GM10266 (cell line): ENCODE measurements around the gene CORO1C.

ENCODE experiments used
- DNase-seq: peaks from one replicate; pipeline ENCODE4 v3.0.0; 2012; ENCODE audit errors: extremely low spot score
- TF ChIP-seq, protein P1 (sequence below): IDR thresholded peaks from 2 replicates; pipeline ENCODE4 v1.5.1; 2012; ENCODE audit warnings: mild to moderate bottlenecking, low read depth; ENCODE audit not compliant: control insufficient read depth, insufficient read depth; ENCODE audit errors: missing control alignments

The CORO1C gene

DNA sequence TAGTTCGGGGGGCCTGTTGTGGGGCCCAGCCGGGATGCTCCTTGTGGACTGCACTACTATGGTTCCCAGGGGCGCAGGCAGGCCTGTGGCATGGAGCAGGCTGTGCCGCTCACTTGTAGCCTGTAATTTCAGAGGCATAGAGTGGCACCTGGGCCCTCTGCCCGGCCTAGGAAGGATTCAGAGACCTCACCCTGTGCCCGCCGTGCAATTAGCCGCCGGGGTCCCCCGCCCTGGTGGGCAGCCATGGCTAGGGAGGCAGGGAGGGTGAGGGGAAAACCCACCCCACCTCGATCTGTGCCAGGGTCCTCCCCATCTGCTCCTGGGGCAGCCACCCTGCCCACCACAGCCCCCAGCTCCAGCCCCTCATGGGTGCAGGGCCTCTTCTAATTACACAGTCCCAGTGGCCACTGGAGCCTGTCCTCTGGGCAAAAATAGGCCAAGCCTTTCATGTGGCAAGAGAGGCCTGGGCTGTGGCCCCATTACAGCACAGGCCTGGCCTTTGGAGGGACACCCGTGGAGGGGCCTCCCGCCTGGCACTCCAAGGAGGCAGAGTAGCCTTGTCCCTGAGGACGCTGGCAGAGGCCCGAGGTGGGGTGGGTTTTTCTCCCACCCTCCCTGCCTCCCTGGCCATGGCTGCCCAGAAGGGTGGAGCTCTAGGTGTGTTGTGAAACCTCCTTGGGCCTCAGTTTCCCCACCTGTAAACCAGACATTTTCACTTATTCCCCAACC lies 128.2 kb downstream of the CORO1C start:
- TF ChIP-seq, protein P1, sequence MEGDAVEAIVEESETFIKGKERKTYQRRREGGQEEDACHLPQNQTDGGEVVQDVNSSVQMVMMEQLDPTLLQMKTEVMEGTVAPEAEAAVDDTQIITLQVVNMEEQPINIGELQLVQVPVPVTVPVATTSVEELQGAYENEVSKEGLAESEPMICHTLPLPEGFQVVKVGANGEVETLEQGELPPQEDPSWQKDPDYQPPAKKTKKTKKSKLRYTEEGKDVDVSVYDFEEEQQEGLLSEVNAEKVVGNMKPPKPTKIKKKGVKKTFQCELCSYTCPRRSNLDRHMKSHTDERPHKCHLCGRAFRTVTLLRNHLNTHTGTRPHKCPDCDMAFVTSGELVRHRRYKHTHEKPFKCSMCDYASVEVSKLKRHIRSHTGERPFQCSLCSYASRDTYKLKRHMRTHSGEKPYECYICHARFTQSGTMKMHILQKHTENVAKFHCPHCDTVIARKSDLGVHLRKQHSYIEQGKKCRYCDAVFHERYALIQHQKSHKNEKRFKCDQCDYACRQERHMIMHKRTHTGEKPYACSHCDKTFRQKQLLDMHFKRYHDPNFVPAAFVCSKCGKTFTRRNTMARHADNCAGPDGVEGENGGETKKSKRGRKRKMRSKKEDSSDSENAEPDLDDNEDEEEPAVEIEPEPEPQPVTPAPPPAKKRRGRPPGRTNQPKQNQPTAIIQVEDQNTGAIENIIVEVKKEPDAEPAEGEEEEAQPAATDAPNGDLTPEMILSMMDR = no peak
- no peak for DNase-seq

GRCh38 chr12:108602209-108602705 lies 129.1 kb downstream of the CORO1C start:
- TF ChIP-seq, protein P1 = no peak
- no peak for DNase-seq

DNA sequence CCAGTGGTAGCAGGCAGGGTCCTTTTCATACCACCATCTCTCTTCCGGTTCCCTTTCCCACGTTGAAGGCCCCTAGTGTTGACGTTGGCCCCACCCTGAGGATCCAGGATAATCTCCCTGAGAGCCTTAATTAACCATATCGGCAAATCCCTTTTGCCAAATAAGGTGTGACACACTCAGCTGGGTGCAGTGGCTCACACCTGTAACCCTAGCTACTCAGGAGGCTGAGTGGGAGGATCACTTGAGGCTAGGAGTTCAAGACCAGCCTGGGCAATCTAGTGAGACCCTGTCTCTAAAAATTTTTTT lies 130.7 kb downstream of the CORO1C start:
- TF ChIP-seq, protein P1 = no peak
- DNase-seq = no peak

DNA sequence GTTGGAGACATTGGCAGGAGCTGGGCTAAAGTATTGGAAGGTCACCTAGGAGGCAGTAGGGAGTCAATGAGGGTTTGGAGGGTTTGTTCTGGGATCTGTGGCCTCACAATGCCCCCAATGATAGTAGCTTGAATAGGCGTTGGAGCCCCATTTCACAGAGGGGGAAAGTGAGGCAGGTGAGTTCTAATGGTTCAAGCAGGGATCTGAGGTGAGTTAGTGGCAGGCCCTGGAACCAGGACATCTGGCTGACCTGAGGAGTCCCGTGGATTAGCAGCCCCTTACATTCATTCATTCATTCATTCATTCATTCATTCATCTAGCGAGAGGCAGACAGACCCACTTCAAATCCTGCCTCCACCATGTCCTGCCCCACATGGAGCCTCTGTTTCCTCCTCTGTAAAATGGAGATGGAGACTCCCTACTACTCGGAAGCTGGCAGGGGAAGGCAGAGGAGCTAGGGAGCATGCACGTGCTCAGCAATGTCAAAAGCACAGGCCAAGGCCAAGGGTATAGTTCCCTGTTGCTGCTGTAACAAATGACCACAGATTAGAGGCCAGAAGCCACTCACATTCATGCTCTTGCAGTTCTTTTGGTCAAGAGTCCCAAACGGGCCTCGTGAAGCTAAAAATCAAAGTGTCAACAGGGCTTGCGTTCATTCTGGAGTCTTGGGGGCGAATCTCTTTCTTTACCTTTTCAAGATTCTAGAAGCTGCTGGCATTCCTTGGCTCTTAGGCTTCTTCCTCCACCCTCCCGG lies 131.2 kb downstream of the CORO1C start:
- TF ChIP-seq, protein P1 = no peak
- DNase-seq = no peak

- DNase-seq = no peak
- TF ChIP-seq, protein P1 = no peak
These were observed 131.8 kb downstream of the CORO1C start for GRCh38 chr12:108599541-108599940.

GRCh38 chr12:108598553-108599250 lies 132.6 kb downstream of the CORO1C start:
- no peak for DNase-seq
- TF ChIP-seq, protein P1 = no peak
